Upper lobe of left lung (tissue), 6 donors: ENCODE measurements around the gene USP13. TPM values are rescaled to one million over a fixed set of nuclear protein-coding genes. Genes with fewer than 3 reads are reported as not detected.
A peak's percentile ranks its signal among the peaks of the same experiment; 100 is the strongest.

Experiments used
- ATAC-seq, 2 donors: fragments of 200-7000 bp; cut with Tn5 transposase; one replicate each; pipeline ENCODE4 v1.9.1; 2022; ENCODE audit warnings: mild to moderate bottlenecking in 2 of 2, moderate library complexity in 2 of 2; ENCODE audit not compliant: low FRiP score in 2 of 2
- DNase-seq, 2 donors: peaks; one replicate each; pipeline ENCODE4 v3.0.0-alpha.2; 2019 to 2020
- H3K27ac ChIP-seq, 4 donors: fragments of 200-600 bp; sonication (generic); one replicate each; pipeline ENCODE4 v1.5.1; 2016 to 2019
- H3K27me3 ChIP-seq, 4 donors: fragments of 200-600 bp; sonication (generic); one replicate each; pipeline ENCODE4 v1.5.1; 2017 to 2019
- H3K36me3 ChIP-seq, 4 donors: fragments of 200-600 bp; sonication (generic); one replicate each; pipeline ENCODE4 v1.5.1; 2016 to 2019
- H3K4me1 ChIP-seq, 4 donors: fragments of 200-600 bp; sonication (generic); one replicate each; pipeline ENCODE4 v1.5.1; 2018 to 2019
- H3K4me3 ChIP-seq, 4 donors: fragments of 200-600 bp; sonication (generic); one replicate each; pipeline ENCODE4 v1.5.1; 2017 to 2019; ENCODE audit warnings: mild to moderate bottlenecking in 2 of 4, moderate library complexity in 1 of 4
- H3K9me3 ChIP-seq, 4 donors: fragments of 200-600 bp; sonication (generic); one replicate each; pipeline ENCODE4 v1.5.1; 2018 to 2019
- CTCF ChIP-seq, 6 experiments: fragments of 450-650 bp in 4 of 6; fragments of 200-600 bp in 2 of 6; sonication (generic) in 2 of 6; IDR thresholded peaks; one replicate each; pipeline ENCODE4 v1.5.1; 2016 to 2019; ENCODE audit warnings: antibody characterized with exemption in 6 of 6
- EP300 ChIP-seq, 4 donors: sonication (generic); formaldehyde crosslinking; IDR thresholded peaks; one replicate each; pipeline ENCODE4 v1.5.1; 2017; ENCODE audit warnings: antibody characterized with exemption in 4 of 4, control low read depth in 2 of 4
- POLR2A ChIP-seq, 4 donors: fragments of 450-650 bp; IDR thresholded peaks; one replicate each; pipeline ENCODE4 v1.5.1; 2016 to 2017; ENCODE audit warnings: antibody characterized with exemption in 4 of 4, mild to moderate bottlenecking in 2 of 4
- POLR2AphosphoS5 ChIP-seq, 2 donors: sonication (generic); formaldehyde crosslinking; IDR thresholded peaks; one replicate each; pipeline ENCODE4 v1.5.1; 2017; ENCODE audit warnings: antibody characterized with exemption in 2 of 2
- WGBS, 2 donors: methylation state at CpG; one replicate each; pipeline ENCODE4 v1.1.5; 2017 to 2018; 5-methylcytosine and 5-hydroxymethylcytosine counted together
- total RNA-seq, 6 donors: library from RNA; depleted of rRNA in 4 of 6; stranded (reverse); fragments of >200 nt in 4 of 6; gene quantifications; one replicate each; pipeline versions ENCODE4 v1.1.0 to v1.2.1, GENCODE V29; 2016 to 2021
- donor health status: DM: no; HTN: no; CAD: no; lungs with moderate emphysema.
- donor health status: DM: no; HTN: yes; CAD: no; lungs with severe emphysema.

Gene USP13
- total RNA-seq, 6 donors from 2014 or later: 14.4 to 34.6 (median 27.8) TPM

GRCh38 chr3:179726075-179726699, 73.3 kb downstream of the USP13 start:
- no peak overlapping the region for H3K4me3 ChIP-seq
- DNase-seq (no peak), ATAC-seq (no peak)
- 94 to 97% methylated on average over 5 of the region's 5 CpGs for WGBS, 2 donors
- no peaks in the 10 kb centered on the region for H3K9me3 ChIP-seq
- H3K27ac ChIP-seq: no peak overlapping the region
- no peaks in the 10 kb centered on the region for H3K27me3 ChIP-seq
- H3K36me3 ChIP-seq: peaks cover 0 to 17% (median 7%) of the 10 kb centered on the region in 4 donors
- TF ChIP-seq CTCF (IDR thresholded peaks at IDR 0.05): no peak
- peaks cover 0 to 4% (median 0%) of the 10 kb centered on the region in 4 donors for H3K4me1 ChIP-seq

GRCh38 chr3:179729086-179729485, 76.2 kb downstream of the USP13 start:
- WGBS, 2 donors: 69 to 82% methylated on average over 3 of the region's 3 CpGs
- no peak overlapping the region for H3K27ac ChIP-seq
- ATAC-seq (no peak), DNase-seq (no peak)
- peaks cover 0 to 16% (median 0%) of the 10 kb centered on the region in 4 donors for H3K36me3 ChIP-seq
- H3K4me1 ChIP-seq: peaks cover 0 to 15% (median 0%) of the 10 kb centered on the region in 4 donors
- no peak overlapping the region for H3K4me3 ChIP-seq
- no peak for TF ChIP-seq EP300 (IDR thresholded peaks at IDR 0.05)
- TF ChIP-seq POLR2AphosphoS5 (IDR thresholded peaks at IDR 0.05): no peak
- no peaks in the 10 kb centered on the region for H3K27me3 ChIP-seq
- H3K9me3 ChIP-seq: no peaks in the 10 kb centered on the region

GRCh38 chr3:179729981-179730380, 77.1 kb downstream of the USP13 start:
- H3K4me3 ChIP-seq: no peak overlapping the region
- peaks cover 0 to 16% (median 0%) of the 10 kb centered on the region in 4 donors for H3K36me3 ChIP-seq
- no peaks in the 10 kb centered on the region for H3K27me3 ChIP-seq
- H3K9me3 ChIP-seq: no peaks in the 10 kb centered on the region
- ATAC-seq (no peak), DNase-seq (no peak)
- TF ChIP-seq EP300 (IDR thresholded peaks at IDR 0.05): no peak
- TF ChIP-seq POLR2AphosphoS5 (IDR thresholded peaks at IDR 0.05): no peak
- TF ChIP-seq POLR2A (IDR thresholded peaks at IDR 0.05): no peak
- TF ChIP-seq CTCF (IDR thresholded peaks at IDR 0.05): no peak
- peaks cover 0 to 19% (median 0%) of the 10 kb centered on the region in 4 donors for H3K4me1 ChIP-seq
- H3K27ac ChIP-seq: no peak overlapping the region
- WGBS, 2 donors: 59 to 67% methylated on average over 2 of the region's 2 CpGs

- WGBS, 2 donors: 70 to 94% methylated on average over 3 of the region's 3 CpGs
- peaks cover 0 to 16% (median 0%) of the 10 kb centered on the region in 4 donors for H3K36me3 ChIP-seq
- DNase-seq: no peak
- H3K4me3 ChIP-seq: no peak overlapping the region
- no peaks in the 10 kb centered on the region for H3K27me3 ChIP-seq
- no peak for ATAC-seq
- peaks cover 0 to 19% (median 0%) of the 10 kb centered on the region in 4 donors for H3K4me1 ChIP-seq
- peak overlapping the region in 3 of 4 donors; percentile 51 to 80 (median 66) for H3K27ac ChIP-seq
- H3K9me3 ChIP-seq: no peaks in the 10 kb centered on the region
- TF ChIP-seq POLR2AphosphoS5 (IDR thresholded peaks at IDR 0.05) (no peak), POLR2A (IDR thresholded peaks at IDR 0.05) (no peak), EP300 (IDR thresholded peaks at IDR 0.05) (no peak), CTCF (IDR thresholded peaks at IDR 0.05) (no peak)
Observed at GRCh38 chr3:179730506-179730905, 77.7 kb downstream of the USP13 start.

GRCh38 chr3:179731544-179731943, 78.7 kb downstream of the USP13 start:
- no peak for TF ChIP-seq POLR2A (IDR thresholded peaks at IDR 0.05)
- TF ChIP-seq CTCF (IDR thresholded peaks at IDR 0.05): peak in 1 of 6 experiments; percentile 7
- peak in 2 of 4 donors; percentile 81 to 95 for TF ChIP-seq EP300 (IDR thresholded peaks at IDR 0.05)
- TF ChIP-seq POLR2AphosphoS5 (IDR thresholded peaks at IDR 0.05): peak; percentile 76 to 78
- Histone ChIP-seq H3K27me3 (no peaks in the 10 kb centered on the region), H3K9me3 (no peaks in the 10 kb centered on the region), H3K4me3 (no peak overlapping the region), H3K4me1 (peaks cover 0 to 19% (median 0%) of the 10 kb centered on the region in 4 donors), H3K27ac (peak overlapping the region; percentile 46 to 80 (median 58)), H3K36me3 (peaks cover 0 to 16% (median 0%) of the 10 kb centered on the region in 4 donors)
- ATAC-seq: peak; percentile 74 to 95
- 64 to 81% methylated on average over 9 of the region's 9 CpGs for WGBS, 2 donors
- DNase-seq: peak; percentile 75 to 91
